Measurements from ENCODE around the gene LMBR1L. TPM values are rescaled to one million over a fixed set of nuclear protein-coding genes. Genes with fewer than 3 reads are reported as not detected.
A peak's percentile ranks its signal among the peaks of the same experiment; 100 is the strongest.
"Not testable (repeated sequence)": the region's sequence is repeated elsewhere in the genome, so short reads cannot be mapped to it uniquely, and the experiment has no call there.

LMBR1L gene, protein sequence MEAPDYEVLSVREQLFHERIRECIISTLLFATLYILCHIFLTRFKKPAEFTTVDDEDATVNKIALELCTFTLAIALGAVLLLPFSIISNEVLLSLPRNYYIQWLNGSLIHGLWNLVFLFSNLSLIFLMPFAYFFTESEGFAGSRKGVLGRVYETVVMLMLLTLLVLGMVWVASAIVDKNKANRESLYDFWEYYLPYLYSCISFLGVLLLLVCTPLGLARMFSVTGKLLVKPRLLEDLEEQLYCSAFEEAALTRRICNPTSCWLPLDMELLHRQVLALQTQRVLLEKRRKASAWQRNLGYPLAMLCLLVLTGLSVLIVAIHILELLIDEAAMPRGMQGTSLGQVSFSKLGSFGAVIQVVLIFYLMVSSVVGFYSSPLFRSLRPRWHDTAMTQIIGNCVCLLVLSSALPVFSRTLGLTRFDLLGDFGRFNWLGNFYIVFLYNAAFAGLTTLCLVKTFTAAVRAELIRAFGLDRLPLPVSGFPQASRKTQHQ
- 26.3 TPM for total RNA-seq
- long read RNA-seq, partial matches to known transcripts, result 0 of 1 reads
- long read RNA-seq, other reads (novel, unspliced or antisense), result 1 of 1 reads

DNA sequence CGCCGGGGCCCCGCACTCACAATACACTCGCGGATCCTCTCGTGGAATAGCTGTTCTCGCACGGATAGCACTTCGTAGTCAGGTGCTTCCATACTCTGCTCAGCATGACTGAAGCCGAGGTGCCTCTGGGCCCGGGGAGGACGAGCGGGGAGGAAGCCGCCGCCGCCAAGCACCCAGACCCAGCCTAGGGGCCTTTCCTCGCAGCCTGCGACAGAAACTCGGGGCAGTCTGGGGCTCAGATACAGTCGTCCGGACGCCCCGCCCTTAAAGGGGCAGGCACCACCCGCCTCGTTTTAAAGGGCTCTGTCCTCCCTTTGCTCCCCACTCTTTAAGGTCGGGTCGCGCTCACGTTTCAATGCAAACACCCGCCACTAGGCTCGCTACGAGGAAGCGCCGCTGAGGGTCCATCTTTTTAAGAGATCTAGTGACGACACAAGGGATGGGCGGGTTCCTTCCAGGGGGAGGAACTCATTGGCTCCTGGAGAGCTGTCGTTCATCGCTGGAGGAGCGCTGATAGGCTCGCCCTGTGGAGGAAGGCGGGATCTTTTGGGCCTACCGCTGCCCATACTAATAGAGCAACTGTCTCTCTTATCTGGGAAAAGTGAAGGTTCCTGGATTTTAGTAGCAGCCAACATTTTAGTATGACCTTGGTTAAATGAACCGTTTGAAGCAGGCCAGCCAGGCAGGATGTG is at the start of gene LMBR1L:
Gene LMBR1L (minus strand): TSS at position 384 of the 692 bp plus-strand sequence. CDS start 292 bp downstream, at position 92.
- intact Hi-C loops (cut with DNase I), result no loop called here
- peak; percentile 96 for ATAC-seq

DNA sequence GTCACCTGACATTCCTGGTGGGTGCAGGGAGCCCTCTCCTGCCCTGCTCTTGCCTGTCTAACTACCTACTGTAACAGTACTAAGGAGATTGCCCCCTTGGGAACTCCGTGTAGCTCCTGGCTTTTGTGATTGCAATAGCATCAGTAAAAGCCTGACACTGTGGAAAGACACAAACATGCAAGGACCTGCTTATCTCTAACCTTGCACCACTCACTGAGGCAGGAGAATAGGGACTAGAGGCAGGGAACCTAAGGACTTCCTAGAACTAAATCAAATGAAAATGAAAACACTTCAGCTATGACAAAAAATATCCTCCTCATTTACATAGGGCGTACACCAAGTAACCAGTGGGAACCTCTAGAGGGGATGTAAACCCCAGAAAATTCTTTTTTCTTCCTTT is 49.8 kb upstream of the LMBR1L start:
- intact Hi-C loops (cut with DNase I), result no loop called here
- DNase-seq (ENCODE audit: missing footprints), result no peak
- ATAC-seq, result no peak

More for the DNA sequence above, at the start of gene LMBR1L:
- DNase-seq (ENCODE audit: missing footprints), result peak; percentile 97

DNA sequence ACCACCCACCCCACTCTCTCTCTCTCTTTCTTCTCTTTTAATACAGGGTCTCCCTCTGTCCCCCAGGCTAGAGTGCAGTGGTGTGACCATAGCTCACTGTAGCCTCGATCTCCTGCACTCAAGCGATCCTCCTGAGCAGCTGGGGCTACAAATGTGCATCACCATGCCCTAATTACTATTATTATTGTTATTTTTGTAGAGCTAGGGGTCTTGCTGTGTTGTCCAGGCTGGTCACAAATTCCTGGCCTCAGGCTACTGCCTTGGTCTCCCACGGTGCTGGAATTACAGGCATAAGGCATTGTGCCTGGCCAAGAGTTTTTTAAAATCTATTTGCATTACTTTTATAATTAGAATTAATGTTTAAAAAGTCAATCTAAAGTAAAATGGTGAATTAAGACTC is 43.6 kb upstream of the LMBR1L start:
- intact Hi-C loops (cut with DNase I), result no loop called here
- ATAC-seq (no peak), DNase-seq (ENCODE audit: missing footprints) (no peak)

DNA sequence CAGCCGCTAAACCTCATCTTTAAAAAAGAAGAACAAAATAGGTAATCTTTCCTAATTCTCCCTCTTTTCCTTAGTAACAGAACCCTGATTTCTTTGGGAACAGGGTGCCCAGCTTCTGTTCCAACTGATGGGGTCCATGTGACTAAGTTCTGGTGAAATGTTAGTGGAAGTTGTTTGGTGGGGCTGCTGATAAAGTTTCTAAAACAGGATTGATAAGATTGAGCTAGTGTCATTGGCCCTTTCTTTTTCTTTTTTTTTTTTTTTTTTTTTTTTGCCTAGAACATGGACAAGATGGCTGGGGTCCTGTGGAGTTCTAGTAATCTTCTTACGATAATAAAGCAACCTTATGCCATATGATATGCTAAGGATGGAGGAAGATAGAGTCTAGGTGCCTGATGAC is 36.7 kb upstream of the LMBR1L start:
- ATAC-seq (no peak), DNase-seq (ENCODE audit: missing footprints) (no peak)
- intact Hi-C loops (cut with DNase I), result no loop called here

DNA sequence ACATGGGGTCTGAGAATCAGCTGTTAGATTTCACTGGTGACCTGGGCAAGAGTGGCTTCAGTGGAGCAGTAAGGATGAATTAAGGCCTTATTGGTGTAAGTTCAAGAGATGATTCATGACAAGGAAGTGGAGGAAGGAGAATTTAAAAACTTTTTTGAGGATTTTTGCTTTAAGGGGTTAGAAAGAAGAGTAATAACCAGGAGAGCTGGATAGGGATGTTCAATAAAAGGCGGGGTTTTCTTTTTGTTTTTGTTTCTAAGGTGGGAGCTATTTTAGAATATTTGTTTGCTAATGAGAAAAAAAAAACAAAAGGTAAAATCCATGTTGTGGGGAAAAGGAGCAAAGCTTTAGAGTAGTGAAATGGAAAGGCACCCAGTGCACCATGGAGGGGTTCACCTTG is 35.8 kb upstream of the LMBR1L start:
- intact Hi-C loops (cut with DNase I), result no loop called here
- ATAC-seq (no peak), DNase-seq (ENCODE audit: missing footprints) (no peak)

DNA sequence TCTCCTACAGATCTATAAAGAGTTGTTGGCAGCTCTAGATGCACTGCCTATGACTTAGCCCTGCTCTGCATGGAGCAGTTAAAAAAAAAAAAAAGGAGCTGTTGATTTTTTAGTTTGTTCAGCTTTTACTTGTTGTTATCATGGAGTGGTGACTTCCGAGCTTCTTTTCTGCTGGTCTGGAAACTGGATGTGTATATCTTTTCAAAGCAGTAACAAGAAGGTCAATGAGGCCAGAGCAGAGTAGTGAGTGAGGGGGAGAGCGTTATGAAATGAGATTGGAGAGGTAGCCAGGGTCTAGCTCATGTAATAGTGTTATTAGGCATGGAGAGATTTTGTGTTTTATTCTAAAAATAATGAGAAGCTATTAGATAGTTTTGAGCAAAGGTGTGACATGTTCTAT is 33.7 kb upstream of the LMBR1L start:
- intact Hi-C loops (cut with DNase I), result no loop called here
- no peak for DNase-seq (ENCODE audit: missing footprints)
- ATAC-seq, result no peak

DNA sequence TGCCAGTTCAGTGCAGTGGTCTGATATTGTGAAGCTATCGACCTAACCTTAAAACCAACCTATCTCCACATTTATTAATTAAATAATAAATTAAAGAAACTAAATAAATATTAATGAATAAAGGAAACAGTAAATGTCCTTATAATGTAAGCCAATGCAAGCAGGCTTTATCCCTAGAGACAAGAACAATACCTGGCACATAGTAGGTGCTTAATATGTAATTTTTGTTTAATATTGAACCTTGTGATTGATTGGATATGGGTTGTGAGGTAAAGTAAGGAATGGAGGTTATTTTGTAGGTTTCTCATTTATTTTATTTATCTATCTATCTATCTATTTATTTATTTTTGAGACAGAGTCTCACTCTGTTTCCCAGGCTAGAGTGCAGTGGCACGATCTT is 28.4 kb upstream of the LMBR1L start:
- no peak for ATAC-seq
- intact Hi-C loops (cut with DNase I), result no loop called here

DNA sequence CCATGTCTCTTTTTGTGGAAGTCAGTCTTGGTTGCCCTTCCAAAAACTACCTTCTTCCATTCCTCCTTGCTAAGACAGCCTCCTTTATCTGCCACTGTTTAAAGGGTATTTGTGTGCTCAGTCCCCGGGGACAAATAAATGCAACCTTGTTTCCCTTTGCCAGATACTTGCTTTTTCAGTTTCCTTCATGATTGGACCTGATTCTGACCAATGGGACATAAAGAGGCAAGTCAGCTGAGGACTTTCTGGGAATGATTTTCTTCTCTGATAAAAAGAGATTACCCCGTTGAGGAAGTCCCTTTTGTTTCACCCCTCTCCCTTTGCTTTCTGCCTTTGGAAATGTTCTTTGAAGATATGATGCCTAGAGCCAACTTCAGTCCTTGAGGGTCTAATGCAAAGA is 27.9 kb upstream of the LMBR1L start:
- DNase-seq (ENCODE audit: missing footprints), result no peak
- ATAC-seq, result no peak
- intact Hi-C loops (cut with DNase I), result no loop called here

More for the DNA sequence above, 28.4 kb upstream of the LMBR1L start:
- no peak for DNase-seq (ENCODE audit: missing footprints)

DNA sequence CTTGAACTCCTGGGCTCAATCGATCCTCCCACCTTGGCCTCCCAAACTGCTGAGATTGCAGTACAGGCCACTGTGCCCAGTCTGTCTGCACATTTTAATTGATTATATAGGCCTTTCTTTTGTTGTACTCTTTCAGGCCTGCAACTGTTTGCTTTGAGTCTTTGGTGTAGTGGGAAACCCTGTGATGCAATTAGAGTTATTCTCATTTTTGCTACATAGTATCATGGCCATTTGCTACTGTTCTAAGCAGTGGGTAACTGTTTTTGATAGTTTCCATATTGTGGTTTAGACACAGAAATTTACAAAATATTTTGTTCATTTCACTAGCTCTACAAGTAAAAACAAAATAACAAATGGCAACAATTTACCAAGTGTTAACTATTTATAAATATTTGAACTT is 26.8 kb upstream of the LMBR1L start:
- no peak for DNase-seq (ENCODE audit: missing footprints)
- no peak for ATAC-seq
- intact Hi-C loops (cut with DNase I), result no loop called here

DNA sequence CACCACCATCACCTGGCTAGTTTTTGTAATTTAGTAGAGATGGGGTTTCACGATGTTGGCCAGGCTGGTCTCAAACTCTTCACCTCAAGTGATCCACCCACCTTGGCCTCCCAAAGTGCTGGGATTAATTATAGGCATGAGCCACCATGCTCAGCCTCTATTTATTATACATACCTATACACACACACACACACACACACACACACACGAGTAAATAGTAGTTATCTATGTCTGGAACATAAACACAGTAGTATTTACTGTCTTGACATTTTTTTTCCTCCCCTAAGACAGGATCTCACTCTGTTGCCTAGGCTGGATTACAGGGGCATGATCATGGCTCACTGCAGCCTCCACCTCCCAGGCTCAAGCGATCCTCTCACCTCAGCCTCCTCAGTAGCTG is 26.4 kb upstream of the LMBR1L start:
- ATAC-seq; DNase-seq (ENCODE audit: missing footprints); intact Hi-C loops (cut with DNase I): not testable (repeated sequence)

DNA sequence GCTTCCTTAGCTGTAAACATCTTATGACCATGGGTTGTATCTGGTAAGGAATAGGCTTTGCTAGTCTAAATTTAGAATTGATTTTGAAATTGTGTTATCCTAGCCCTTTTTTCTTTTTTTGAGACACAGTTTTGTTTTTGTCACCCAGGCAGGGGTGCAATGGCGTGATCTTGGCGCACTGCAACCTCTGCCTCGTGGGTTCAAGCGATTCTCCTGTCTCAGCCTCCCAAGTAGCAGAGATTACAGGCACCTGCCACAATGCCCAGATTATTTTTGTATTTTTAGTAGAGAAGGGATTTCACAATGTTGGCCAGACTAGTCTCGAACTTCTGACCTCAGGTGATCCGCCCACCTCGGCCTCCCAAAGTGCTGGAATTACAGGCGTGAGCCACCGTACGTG is 22.9 kb upstream of the LMBR1L start:
- DNase-seq (ENCODE audit: missing footprints) (no peak), ATAC-seq (no peak)
- intact Hi-C loops (cut with DNase I), result no loop called here

DNA sequence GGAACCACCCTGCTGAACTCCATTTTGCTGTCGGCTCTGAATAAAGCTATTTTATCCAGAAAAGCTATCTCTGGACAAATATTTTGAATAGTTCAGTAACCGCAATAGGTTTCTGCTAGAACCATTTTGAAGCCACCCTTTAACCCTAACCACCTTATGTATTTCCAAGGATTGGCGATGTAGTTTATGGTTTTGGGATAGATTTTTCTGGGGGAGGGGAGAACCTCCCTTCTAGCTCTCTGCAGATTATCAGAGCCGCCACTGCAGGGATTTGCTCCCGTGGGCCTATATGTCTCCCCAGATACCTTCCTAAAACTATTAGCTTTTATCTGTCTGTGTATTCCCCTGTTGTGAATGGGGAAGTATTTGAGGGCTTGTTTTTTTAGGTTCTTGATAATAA is 22.4 kb upstream of the LMBR1L start:
- DNase-seq (ENCODE audit: missing footprints), result no peak
- intact Hi-C loops (cut with DNase I), result no loop called here
- no peak for ATAC-seq

DNA sequence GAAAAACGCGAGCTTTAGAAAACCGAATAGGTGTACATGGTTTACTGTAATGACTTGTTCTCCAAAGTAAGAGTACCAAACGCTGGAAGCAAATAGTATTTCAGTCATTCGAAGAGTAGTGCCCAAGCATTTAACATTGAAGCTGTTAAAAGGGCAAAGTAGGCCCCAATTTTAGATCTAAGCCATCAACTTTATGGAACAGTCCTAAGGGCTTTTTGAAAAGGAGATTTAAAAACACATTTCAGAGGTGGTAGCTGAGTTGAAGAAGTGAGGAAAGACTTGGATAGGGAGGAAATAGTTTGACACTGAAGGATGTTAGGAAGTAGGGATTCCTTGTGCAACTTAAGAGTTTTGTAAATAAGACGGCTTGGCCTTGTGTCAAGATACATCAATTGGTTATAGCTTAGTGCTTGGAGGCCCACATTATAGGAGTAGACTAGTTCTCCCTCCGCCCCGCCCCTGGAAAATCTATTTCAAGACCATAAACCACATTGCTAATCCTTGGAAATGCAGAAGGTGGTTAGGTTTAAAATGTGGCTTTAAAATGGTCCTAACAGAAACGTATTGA is 21.3 kb upstream of the LMBR1L start:
- no peak for ATAC-seq
- DNase-seq (ENCODE audit: missing footprints), result no peak
- intact Hi-C loops (cut with DNase I), result loop anchor here (1.0 kb wide), 1 partner anchor 102 kb away; no protein-coding TSS in a partner anchor

DNA sequence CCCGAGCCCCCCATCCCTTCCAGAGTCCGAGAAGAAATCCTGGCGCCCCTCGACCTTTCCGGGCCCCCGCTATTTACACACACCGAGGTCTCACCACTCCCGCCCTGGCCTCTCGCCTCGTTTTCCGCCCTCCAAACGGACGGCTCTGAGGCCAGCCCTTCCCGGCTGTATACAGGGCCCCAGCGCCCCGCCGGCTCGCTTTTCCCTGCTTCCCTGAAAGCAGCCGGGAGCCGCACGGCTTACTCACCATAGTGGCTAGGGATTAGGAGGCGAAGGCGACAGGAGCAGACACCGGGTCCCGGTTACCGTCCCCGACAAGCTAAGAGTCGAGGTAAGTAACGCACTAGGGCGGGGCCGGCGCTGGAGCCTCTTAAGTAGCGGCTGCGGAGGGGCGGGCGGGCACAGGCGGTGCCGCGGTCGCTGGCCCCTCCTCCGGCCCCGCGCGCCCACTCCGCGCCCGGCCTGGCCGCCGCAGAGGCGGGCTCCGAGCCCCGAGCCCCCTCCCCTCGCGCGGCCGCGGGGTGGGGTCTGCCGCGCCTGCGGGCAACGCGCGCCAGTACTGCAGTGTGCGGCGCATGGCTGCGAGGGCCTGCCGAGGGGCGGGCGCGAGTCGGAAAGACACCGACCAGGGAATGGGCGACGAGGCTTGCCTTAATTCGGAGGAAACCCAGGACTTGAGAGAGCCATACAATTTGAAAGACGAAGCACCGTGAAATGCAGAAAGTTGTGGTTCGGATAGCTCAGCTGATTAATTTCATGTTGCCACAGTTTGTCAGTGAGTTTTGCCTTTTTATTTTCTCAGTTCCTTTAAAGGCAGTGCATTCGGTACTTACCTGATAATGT is 20.6 kb upstream of the LMBR1L start, which contains the start of gene TUBA1B:
Gene TUBA1B (minus strand): TSS at position 345 of the 843 bp plus-strand sequence. CDS start 95 bp downstream, at position 250.
- ATAC-seq (peak; percentile 96), DNase-seq (ENCODE audit: missing footprints) (peak; percentile 97)
- intact Hi-C loops (cut with DNase I), result loop anchor here (1.0 kb wide), 1 partner anchor 103 kb away; no protein-coding TSS in a partner anchor

DNA sequence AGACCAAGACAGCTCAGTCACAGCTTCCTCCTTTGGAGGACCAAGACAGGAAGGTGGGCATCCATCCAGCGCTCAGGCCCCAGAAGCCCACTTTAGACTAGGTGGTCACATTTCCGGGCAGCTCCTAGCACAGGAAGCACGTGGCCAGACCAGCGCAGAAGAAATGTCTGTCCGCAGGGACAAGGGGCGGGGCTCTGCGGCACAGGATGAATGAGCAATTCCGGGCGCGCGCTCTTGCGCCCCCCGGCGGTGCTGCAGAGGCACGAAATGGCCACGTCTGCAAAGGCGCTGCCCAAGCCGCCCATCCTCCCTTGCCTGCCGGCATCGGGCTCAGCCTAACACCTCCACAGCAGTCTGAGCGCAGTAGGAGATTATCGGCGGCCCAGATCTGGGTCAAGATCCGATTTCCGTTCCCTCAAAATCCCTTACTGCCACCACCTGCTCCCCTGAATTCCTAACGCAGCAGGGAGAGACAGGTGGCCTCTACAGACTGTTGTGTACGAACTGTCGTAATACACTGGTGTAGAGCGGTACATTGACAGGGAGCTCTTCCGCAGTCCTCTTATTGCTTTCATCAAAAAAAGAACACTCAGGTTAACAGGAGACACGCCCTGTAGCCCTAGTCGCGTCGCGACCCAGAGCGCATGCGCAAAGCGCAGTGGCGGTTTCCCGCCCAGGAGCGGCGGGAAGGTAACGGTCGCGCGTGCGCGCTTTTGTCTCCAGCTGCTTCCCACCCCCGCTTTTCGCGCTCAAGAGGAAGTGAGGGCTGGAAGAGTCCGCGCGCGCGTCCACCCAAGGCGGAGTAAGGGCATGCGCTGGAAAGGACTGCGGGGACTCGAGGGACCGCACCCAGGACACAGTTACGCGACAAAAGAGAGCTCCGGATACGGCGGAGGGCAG is 19.8 kb upstream of the LMBR1L start:
- ATAC-seq (peak; percentile 86), DNase-seq (ENCODE audit: missing footprints) (peak; percentile 98)
- intact Hi-C loops (cut with DNase I), result loop anchor here (1.0 kb wide), 2 partner anchors 58 to 104 kb away; no protein-coding TSS in a partner anchor

DNA sequence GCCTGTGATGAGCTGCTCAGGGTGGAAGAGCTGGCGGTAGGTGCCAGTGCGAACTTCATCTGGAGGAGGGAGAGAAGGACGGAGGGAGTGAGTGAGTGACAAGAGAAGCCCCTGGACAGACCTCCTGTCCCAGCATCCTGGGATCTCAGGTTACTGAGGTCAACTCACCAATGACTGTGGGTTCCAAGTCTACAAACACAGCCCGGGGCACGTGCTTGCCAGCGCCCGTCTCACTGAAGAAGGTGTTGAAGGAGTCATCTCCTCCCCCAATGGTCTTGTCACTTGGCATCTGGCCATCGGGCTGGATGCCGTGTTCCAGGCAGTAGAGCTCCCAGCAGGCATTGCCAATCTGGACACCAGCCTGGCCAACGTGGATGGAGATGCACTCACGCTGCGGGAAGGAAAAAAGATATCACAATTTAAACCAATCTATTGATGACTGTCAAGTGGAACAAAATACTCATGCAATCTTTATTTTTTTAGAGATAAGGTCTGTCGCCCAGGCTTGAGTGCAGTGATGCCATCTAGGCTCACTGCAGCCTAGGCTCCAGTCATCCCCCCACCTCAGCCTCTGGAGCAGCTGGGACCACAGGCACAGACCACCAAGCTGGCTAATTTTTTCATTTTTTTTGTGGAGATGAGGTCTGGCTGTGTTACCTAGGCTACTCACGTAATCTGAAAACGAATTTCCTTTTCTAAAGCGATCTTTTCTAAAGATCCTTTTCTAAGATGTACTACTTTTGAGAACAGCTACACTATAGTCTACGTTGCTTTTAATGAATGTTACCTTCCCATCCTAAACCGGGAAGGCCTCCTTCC is 18.9 kb upstream of the LMBR1L start:
- no peak for ATAC-seq
- DNase-seq (ENCODE audit: missing footprints), result no peak
- intact Hi-C loops (cut with DNase I), result loop anchor here (1.0 kb wide), 1 partner anchor 59 kb away; no protein-coding TSS in a partner anchor

Measured in Right ventricle myocardium inferior (tissue), 1 donor.